ENCODE measurements around the gene STIM2.

DNA sequence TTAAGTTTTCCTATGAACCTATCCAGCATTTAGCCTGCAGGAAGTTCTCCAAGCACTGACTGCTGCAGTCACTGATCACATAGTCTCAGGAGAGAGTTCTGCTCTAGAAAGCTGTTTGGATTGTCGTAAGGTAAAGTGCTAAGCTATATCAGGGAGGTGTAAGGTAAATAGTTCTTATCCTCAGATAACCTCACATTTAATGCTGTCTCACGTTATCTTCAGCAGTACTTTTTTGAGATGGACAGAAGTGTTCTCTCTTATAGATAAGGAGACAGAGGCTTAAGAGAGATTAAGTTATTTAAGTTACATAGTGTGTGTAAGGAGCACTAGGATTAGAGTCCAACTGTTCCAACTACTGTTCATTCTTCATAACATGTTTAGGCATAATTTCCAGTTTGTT lies 77.9 kb downstream of the STIM2 start:
- no peak for TF ChIP-seq EZH2 (IDR thresholded peaks at IDR 0.05; ENCODE audit: low read length)
- TF ChIP-seq, protein P1, sequence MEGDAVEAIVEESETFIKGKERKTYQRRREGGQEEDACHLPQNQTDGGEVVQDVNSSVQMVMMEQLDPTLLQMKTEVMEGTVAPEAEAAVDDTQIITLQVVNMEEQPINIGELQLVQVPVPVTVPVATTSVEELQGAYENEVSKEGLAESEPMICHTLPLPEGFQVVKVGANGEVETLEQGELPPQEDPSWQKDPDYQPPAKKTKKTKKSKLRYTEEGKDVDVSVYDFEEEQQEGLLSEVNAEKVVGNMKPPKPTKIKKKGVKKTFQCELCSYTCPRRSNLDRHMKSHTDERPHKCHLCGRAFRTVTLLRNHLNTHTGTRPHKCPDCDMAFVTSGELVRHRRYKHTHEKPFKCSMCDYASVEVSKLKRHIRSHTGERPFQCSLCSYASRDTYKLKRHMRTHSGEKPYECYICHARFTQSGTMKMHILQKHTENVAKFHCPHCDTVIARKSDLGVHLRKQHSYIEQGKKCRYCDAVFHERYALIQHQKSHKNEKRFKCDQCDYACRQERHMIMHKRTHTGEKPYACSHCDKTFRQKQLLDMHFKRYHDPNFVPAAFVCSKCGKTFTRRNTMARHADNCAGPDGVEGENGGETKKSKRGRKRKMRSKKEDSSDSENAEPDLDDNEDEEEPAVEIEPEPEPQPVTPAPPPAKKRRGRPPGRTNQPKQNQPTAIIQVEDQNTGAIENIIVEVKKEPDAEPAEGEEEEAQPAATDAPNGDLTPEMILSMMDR (optimal IDR thresholded peaks at IDR 0.05 in 1 of 3, IDR thresholded peaks at IDR 0.05 in 1 of 3, conservative IDR thresholded peaks at IDR 0.05 in 1 of 3; ENCODE audit: extremely low read depth in 1 of 3, insufficient read depth in 2 of 3, low read length in 3 of 3) = no peak

Measured in keratinocyte (primary cell).